ENCODE results near the gene CTTNBP2.

DNA sequence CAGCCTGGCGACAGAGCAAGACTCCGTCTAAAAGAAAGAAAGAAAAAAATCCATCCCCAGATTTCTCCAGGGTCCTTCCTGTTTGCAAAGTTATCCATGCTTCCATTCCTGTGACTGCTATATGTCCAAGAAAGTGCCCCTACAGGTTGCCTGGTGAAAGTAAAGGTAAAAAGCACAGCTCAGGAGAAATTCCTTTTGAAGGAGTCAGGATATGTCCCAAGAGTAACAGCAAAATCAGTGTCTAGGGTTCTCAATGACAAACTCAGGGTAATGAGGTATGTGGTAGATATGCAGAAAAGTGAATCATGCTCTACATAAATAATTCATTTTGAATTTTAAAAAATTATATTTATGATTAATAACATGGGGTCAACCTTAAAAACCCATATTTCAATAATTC is 91.5 kb downstream of the CTTNBP2 start:
- TF ChIP-seq TAF1 (IDR thresholded peaks at IDR 0.05; ENCODE audit: borderline replicate concordance, low read depth, low read length) (no peak), POLR2A (IDR thresholded peaks at IDR 0.05; ENCODE audit: low read depth, low read length) (no peak), POLR2AphosphoS5 (IDR thresholded peaks at IDR 0.05; ENCODE audit: low read depth, low read length) (no peak)

Measured in GM12892 (cell line).